ENCODE measurements around the gene PRSS22.

The PRSS22 gene

GRCh38 chr16:2852731-2853507, 5.1 kb downstream of the PRSS22 start:
- in situ Hi-C loops (cut with MboI; ENCODE audit: low sequenced_read_pairs), result no loop called here

DNA sequence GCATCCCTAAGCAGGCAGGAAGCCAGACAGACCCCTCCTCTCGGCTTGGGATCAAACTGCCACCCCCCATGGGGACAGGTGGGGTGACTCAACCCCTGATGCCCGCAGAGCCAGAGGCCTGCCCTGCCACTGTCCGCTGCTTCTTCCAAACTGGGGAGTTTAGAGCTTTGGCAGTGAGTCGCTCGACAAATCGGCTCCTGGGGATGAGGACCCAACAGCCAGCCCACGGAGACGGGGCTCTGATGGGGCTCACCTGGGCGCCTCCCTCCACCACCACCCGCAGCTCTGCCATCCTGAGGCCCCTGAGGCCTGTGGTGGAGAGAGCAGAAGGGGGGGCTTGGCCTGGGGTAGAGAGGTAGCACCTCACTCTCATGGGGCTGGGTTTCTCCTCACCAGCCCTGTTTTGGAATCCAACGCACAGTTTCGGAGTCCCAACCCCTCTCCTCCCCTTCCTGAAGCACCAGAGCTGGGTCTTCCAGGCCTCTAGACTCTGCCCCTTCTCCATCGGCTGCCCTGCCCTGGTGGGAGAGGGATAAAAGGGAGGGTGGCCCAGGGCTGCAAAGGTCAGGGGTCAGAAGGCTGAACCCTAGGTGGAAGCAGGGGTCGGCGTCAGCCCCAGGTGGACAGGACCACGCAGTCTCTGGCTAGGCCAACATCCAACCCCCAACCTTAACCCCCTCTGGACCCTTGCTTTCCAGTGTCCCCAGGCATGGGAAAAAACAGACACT, 5.8 kb downstream of the PRSS22 start:
- in situ Hi-C loops (cut with MboI; ENCODE audit: low sequenced_read_pairs), result no loop called here

DNA sequence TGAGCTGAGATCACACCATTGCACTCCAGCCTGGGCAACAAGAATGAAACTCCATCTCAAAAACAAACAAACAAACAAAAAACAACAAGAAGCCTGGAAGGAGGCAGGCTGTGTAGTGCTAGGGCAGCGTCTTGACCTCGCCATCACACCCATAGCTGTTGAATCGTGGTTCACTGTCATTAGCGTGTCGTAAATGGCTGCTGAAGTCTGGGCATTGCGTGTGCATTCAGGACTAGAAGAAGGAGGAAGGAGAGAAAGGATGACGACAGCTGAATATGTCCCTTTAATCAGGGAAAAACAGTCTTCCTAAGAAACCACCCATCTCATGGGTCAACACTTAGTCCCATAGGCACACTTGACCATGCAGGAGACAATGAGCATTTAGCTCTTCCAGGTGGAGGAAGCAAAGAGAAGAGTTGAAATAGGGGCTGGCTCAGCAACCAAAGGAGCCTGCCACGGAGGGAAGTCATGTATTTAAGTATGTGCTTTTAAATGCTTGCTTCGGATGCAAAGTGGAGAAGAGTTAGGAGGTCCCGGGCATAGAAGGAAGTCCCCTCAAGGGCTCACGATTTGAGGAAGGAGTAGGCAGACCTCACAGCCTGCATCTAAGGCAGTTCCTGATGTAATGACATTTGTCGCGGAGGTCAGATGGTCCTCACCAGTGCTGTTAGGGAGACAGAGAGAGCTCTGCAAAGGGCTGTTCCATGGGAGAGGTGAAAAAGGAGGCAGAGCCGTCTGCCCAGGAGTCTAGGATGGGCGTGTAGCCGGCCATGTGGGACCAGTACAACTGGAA, 8.8 kb downstream of the PRSS22 start:
- in situ Hi-C loops (cut with MboI; ENCODE audit: low sequenced_read_pairs), result no loop called here

DNA sequence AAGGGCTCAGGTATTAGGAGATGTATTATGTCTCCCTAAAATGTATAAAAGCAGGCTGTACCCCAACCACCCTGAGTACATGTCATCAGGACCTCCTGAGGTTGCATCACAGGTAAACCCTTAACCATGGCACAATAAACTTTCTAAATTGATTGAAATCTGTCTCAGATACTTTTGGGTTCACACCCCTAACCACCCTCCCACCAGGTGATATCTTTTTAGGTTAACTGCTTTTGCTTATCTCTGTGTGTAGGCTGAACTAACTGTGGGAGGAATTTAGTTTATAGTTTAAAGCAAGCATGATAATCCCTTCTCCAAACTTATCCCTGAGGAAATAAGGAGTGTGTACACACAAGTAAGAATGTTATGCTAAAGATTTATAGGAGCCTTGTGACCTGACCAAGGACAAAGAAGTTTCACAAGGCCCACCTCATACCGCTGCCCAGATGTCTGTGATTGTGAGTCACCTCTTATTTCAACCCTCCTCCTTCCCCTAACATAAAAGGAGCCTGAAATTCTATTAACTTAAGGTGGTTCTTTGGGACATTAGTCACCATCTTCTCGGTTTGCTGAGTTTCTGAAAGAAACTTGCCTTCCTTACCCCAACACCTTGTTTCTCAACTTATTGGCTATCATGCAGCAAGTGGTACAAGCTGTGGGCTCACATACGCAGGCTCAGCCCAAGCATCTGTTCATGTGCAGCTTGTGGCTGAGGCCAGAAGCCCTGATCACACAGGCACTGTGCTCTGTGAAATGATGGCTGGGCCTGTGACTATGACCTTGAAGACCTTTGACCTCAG, 11.3 kb downstream of the PRSS22 start:
- in situ Hi-C loops (cut with MboI; ENCODE audit: low sequenced_read_pairs), result no loop called here

DNA sequence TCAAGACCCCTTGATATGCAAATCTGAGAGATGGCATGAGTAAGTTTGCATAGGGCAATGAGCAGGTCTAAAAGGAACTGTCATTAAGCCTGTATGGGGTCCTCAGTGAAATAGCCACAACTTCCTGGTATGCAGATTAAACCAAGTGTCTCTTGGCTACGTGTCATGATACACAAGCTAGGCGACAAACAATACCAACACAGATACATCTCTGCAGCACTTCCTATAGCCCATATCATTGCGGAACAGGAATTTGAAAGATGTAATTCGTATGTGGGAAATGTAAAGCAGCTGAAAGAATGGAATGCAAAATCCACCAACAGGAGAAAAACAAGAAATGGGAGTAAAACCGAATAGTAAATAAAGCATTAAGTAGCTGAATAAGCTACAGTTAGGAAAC, 12.9 kb downstream of the PRSS22 start:
- in situ Hi-C loops (cut with MboI; ENCODE audit: low sequenced_read_pairs), result no loop called here

DNA sequence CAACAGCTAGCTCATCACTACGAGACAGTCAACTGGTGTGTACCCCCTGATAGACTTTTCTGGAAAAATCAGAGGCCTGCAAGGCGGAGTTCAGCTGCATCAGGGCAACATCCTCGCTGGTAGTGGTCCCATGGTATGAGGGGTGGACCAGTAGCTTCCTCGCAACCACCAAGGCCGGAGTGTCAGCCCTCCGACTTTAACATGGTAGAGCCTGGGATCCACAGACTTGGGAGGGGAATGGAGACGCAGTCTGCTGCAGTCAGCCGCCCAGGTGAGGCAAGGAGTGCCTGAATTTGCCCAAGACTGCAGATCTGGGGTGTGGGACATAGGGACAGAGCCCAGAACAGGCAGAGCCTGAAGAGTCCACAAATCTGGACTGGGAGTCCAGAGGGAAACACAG, 14.4 kb downstream of the PRSS22 start:
- in situ Hi-C loops (cut with MboI; ENCODE audit: low sequenced_read_pairs), result no loop called here

- in situ Hi-C loops (cut with MboI; ENCODE audit: low sequenced_read_pairs), result no loop called here
Observed at GRCh38 chr16:2842340-2843000, 15.5 kb downstream of the PRSS22 start.

DNA sequence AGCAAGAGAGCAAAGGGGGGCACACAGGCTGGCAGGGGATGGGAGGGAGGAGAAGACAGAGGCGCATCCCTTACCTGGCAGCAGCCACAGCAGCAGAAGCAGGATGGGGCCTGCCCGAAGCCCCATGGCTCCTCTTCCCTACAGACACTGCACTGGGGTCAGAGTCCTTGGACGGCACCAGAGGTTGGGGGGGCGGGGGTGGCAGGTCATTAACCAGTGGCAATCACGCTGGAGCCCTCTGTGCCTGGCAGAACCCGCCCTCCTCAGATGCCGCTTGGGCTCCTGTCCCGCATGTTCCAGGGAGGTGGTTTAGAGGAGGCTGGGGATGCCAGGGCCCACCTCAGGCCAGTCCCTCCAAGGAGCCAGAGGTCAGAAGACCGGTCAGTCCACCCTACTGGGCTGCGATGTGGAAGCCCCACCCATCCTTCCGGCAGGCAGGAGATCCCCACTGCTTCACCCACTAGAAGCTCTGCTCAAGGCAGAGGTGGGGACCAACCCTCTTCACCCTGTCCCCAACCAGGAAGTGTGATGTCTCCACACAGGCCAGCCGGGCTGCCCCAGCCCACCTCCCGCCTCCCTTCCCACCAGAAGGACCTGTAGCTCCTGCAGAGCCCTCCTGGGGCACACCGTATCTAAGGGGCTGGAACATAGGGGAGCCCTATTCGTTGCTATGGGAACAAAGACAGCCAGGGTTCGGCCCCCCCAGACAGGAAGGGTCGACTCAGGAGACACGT, 16.2 kb downstream of the PRSS22 start:
- in situ Hi-C loops (cut with MboI; ENCODE audit: low sequenced_read_pairs), result no loop called here

- in situ Hi-C loops (cut with MboI; ENCODE audit: low sequenced_read_pairs), result no loop called here
Observed at GRCh38 chr16:2840914-2841313, 17.1 kb downstream of the PRSS22 start.

GRCh38 chr16:2839650-2840450, 18.1 kb downstream of the PRSS22 start:
- in situ Hi-C loops (cut with MboI; ENCODE audit: low sequenced_read_pairs), result no loop called here

GRCh38 chr16:2838928-2839327, 19.0 kb downstream of the PRSS22 start:
- in situ Hi-C loops (cut with MboI; ENCODE audit: low sequenced_read_pairs), result no loop called here

- in situ Hi-C loops (cut with MboI; ENCODE audit: low sequenced_read_pairs), result no loop called here
Observed at GRCh38 chr16:2836646-2837508, 21.1 kb downstream of the PRSS22 start.

GRCh38 chr16:2835638-2836493, 22.1 kb downstream of the PRSS22 start:
- in situ Hi-C loops (cut with MboI; ENCODE audit: low sequenced_read_pairs), result no loop called here

DNA sequence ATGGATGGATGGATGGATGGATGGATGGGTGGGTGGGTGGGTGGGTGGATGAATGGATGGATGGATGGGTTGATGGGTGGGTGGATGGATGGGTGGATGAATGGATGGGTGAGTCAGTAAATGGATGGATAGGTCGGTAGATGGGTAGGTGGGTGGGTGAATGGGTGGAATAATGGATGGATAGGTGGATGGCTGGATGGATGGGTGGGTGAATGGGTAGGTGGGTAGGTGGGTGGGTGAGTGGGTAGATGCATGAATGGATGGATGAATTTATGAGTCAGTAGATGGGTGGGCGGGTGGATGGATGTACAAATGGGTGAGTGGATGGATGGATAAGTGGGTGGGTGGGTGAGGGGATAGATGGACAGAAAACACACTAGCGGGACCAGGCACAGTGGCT, 23.0 kb downstream of the PRSS22 start:
- in situ Hi-C loops (cut with MboI; ENCODE audit: low sequenced_read_pairs), result no loop called here

GRCh38 chr16:2833776-2834175, 24.2 kb downstream of the PRSS22 start:
- in situ Hi-C loops (cut with MboI; ENCODE audit: low sequenced_read_pairs), result no loop called here

DNA sequence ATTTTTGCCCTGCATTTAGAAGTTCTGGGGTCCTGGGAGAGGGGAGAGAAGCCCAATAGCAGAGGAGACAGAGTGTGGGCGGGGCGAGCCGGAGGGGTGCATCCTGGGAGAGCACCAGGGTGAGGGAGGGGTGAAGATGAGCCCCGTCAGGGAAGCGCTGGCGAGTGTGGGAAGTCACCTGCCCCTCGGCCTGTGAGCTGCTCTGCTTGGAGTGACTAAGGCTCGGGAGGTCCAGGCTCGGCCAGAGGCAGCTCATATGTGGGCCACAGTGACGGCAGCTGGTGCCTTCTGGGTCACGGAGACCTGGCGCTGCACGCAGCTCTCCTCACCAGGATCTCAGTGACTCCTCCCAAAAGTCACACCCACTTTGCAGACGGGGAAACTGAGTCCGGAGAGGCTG, 26.8 kb downstream of the PRSS22 start:
- in situ Hi-C loops (cut with MboI; ENCODE audit: low sequenced_read_pairs), result no loop called here

GRCh38 chr16:2830355-2830695, 27.6 kb downstream of the PRSS22 start:
- in situ Hi-C loops (cut with MboI; ENCODE audit: low sequenced_read_pairs), result no loop called here

All from HL-60/S4 (cell line).